Mesodermal cell (in vitro differentiated cells): ENCODE measurements around the gene KISS1R. TPM values are rescaled to one million over a fixed set of nuclear protein-coding genes. Genes with fewer than 3 reads are reported as not detected.
A peak's percentile ranks its signal among the peaks of the same experiment; 100 is the strongest.

ENCODE experiments used
- H3K27ac ChIP-seq: 2 replicates; pipeline ENCODE4 v1.7.0; 2013; ENCODE audit warnings: mild to moderate bottlenecking, low read depth, low read length, moderate library complexity; ENCODE audit not compliant: severe bottlenecking
- H3K36me3 ChIP-seq: 2 replicates; pipeline ENCODE4 v1.7.1; 2013; ENCODE audit warnings: mild to moderate bottlenecking, low read length, moderate library complexity; ENCODE audit not compliant: control insufficient read depth, insufficient read depth
- H3K4me1 ChIP-seq: one replicate; pipeline ENCODE4 v1.7.1; 2013; ENCODE audit warnings: mild to moderate bottlenecking, low read length; ENCODE audit not compliant: insufficient read depth, control insufficient read depth, poor library complexity, severe bottlenecking
- H3K4me3 ChIP-seq: 2 replicates; pipeline ENCODE4 v1.7.0; 2013; ENCODE audit warnings: low read length, control low read depth, mild to moderate bottlenecking; ENCODE audit not compliant: insufficient read depth, poor library complexity, severe bottlenecking; ENCODE audit errors: extremely low read depth
- H3K9me3 ChIP-seq: 2 replicates; pipeline ENCODE4 v1.7.1; 2013; ENCODE audit warnings: mild to moderate bottlenecking, low read length, moderate library complexity; ENCODE audit not compliant: control insufficient read depth
- WGBS, 2 experiments: methylation state at CpG; one replicate each; pipeline ENCODE4 v1.1.5; 2013; ENCODE audit warnings: missing lambda C conversion rate in 2 of 2; ENCODE audit not compliant: insufficient coverage in 2 of 2; 5-methylcytosine and 5-hydroxymethylcytosine counted together
- polyA plus RNA-seq, 2 experiments: library from polyadenylated mRNA; stranded (reverse); fragments of 50-300 nt; gene quantifications; one replicate each; pipeline ENCODE4 v1.2.3, GENCODE V29; 2013

The KISS1R gene
- polyA plus RNA-seq (2013, experiment 1 of 2), result not detected
- polyA plus RNA-seq (2013, experiment 2 of 2), result not detected

DNA sequence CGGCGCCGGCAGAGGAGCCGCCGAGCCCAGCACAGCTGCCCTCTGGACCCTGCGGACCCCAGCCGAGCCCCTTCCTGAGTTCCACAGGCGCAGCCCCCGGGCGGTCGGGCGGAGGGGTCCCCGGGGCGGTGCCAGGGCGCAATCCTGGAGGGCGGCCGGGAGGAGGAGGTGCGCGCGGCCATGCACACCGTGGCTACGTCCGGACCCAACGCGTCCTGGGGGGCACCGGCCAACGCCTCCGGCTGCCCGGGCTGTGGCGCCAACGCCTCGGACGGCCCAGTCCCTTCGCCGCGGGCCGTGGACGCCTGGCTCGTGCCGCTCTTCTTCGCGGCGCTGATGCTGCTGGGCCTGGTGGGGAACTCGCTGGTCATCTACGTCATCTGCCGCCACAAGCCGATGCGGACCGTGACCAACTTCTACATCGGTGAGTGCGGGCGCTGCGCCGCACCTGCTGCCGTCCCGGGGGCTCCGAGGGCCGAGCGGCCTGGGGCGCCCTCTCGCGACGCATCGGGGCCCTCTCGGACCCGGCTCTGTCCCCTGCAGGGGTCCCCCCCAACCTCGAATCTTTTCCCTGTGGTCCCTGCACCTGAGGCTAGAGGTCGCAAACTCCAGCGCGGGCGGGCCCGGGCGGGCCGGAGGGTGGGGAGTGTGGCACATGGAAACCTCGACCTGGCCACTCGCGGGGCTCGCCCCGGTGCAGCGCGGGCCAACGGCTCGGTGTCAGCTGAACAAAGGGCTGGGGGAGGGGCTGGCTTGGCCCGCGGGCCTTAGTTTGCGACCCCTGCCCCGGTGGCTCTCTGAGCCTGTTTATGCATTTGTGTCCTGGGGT, at the start of gene KISS1R:
Gene KISS1R, plus strand, starts transcription at position 11 of the 829 bp plus-strand sequence. Its CDS starts 170 bp downstream, at position 181.
- Histone ChIP-seq H3K4me1 (no peaks in the 10 kb centered on the region), H3K4me3 (peak within 1 kb of the TSS; percentile 29), H3K36me3 (no peaks in the 10 kb centered on the region), H3K27ac (no peak within 1 kb of the TSS), H3K9me3 (no peaks in the 10 kb centered on the region)
- WGBS, 2 experiments, result 0% methylated on average over 81 to 82 of the region's 87 CpGs

DNA sequence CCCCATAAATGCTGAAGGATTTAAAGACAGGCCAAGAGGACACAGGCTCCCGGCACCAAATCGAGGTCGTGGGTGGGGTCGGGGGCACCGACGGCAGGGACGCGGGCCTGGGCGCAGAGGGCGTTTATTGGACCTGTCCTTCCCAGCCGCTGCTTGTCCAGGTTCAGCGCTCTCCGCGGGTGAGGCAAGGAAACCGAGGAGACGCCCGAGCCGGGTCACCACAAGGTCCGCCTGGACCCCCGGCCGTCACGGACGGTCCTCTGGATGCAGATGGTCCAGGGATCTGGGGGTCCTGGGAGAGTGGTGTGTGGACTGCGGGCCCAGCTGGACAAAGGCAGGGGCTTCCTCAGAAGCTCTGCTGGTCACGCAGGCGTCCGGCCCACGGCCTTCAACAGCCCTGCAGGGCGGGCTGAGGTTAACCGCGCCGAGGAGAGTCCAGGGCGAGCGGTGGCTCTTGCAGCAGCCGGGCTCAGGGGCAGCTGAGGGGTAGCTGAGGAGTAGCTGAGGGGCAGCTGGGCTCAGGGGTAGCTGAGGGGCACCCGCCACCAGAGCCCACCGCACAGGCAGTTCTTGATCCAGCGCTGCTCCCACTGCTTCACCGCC, 49.2 kb upstream of the KISS1R start:
- Histone ChIP-seq H3K9me3 (no peaks in the 10 kb centered on the region), H3K36me3 (peaks cover 31% of the 10 kb centered on the region), H3K4me3 (no peak overlapping the region), H3K4me1 (peaks cover 10% of the 10 kb centered on the region), H3K27ac (no peak overlapping the region)
- WGBS, 2 experiments, result 93 to 97% methylated on average over 30 to 38 of the region's 39 CpGs

DNA sequence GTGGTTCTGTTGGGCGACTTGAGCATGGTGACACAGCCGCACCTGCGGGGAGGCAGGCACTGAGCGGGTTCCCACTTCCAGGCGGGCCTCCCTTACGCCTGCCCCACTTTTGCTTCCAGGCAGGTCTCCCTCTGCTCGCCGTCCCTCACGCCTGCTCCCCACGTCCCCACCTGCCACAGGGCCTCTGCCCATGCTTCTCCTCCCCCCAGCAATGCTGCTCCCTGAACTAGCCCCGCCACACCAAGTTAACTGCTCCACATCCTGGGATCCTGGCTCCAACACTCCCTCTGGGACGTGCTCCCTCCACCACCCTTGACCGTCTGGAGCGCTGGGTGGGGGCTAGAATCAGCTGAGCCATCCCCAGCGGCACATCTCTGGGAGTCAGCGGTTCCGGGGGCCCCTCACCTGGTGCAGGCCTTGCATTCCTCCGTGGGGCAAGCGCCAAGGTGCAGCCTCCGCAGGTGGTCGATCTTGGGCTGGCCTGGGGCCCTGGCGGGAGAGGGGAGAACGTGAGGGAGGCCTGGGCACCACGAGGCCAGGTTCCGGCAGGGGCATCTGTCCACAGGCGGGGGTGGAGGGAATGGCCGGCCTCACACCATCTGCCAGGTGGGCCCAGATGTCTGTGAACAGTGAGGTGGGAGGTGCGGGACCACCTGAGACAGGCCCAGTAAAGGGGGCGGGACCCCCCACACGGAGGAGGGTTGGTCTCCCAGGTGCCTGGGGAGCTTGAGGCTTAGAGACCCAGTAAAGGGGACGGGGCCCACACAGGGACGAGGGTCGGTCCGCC, 48.5 kb upstream of the KISS1R start:
- no peak overlapping the region for H3K4me3 ChIP-seq
- 93 to 95% methylated on average over 30 to 32 of the region's 34 CpGs for WGBS, 2 experiments
- no peaks in the 10 kb centered on the region for H3K9me3 ChIP-seq
- H3K27ac ChIP-seq, result no peak overlapping the region
- peaks cover 10% of the 10 kb centered on the region for H3K4me1 ChIP-seq
- peaks cover 36% of the 10 kb centered on the region for H3K36me3 ChIP-seq

DNA sequence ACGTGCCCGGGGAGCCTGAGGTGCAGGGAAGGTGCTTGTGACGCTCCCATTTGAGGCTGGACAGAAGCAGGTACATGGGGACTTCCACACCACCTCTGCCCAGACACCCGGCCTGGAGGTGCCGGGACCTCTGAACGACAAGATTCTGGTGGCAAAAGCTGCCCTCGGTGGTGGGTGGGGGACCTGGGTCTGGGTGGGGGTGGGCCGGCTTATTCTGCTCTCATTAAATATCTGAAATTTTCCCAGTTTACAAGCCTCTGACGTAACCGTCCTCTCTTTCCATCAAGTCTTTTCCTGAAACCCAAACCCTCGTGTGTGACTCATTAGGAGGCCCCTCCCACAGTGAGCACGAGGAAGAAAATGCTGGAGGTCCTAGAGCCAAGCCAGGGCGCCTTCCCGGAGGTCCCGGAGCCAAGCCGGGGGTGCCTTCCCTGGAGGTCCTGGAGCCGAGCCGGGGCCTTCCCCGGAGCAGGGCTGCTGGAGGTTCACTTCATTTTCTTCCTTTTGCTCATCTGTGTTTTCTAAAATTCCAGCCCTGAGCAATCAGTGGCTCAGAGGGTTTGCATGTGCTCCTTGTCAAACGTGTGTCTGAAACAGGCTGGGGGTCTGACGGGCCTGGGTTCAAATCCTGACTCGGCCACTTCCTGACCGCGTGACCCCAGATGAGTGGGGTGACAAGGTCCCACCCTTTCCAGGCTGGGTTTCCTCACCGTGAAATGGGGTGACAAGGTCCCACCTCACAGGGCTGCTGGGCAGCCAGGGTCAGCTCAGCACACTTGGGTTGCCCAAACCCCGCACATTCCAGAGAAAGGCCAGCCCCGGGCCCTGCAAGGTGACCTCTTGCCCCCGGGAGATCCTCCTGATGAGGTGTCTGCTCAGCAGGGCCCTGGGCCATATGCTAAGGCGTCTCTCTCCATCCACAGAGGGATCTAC, 47.6 kb upstream of the KISS1R start:
- peaks cover 40% of the 10 kb centered on the region for H3K36me3 ChIP-seq
- H3K4me1 ChIP-seq, result peaks cover 10% of the 10 kb centered on the region
- H3K4me3 ChIP-seq, result no peak overlapping the region
- H3K9me3 ChIP-seq, result no peaks in the 10 kb centered on the region
- WGBS, 2 experiments, result 83 to 84% methylated on average over 19 to 25 of the region's 29 CpGs
- peak overlapping the region; percentile 45 for H3K27ac ChIP-seq

DNA sequence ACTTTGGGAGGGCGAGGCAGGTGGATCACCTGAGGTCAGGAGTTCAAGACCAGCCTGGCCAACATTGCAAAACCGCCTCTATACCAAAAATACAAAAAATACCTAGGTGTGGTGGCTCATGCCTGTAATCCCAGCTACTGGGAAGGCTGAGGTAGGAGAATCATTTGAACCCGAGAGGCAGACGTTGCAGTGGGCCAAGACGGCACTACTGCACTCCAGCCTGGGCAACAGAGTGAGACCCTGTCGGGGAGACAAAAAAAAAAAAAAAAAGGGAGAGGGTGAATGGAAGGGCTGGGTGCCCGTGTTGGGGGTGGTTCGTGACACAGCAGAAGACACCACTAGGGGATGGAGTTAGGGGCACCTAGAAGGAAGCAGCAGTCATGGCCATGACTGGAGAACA, 46.8 kb upstream of the KISS1R start:
- Histone ChIP-seq H3K27ac (no peak overlapping the region), H3K36me3 (peaks cover 42% of the 10 kb centered on the region), H3K9me3 (no peaks in the 10 kb centered on the region), H3K4me3 (no peak overlapping the region), H3K4me1 (peaks cover 10% of the 10 kb centered on the region)
- WGBS, 2 experiments, result 92 to 97% methylated on average over 5 to 7 of the region's 8 CpGs

DNA sequence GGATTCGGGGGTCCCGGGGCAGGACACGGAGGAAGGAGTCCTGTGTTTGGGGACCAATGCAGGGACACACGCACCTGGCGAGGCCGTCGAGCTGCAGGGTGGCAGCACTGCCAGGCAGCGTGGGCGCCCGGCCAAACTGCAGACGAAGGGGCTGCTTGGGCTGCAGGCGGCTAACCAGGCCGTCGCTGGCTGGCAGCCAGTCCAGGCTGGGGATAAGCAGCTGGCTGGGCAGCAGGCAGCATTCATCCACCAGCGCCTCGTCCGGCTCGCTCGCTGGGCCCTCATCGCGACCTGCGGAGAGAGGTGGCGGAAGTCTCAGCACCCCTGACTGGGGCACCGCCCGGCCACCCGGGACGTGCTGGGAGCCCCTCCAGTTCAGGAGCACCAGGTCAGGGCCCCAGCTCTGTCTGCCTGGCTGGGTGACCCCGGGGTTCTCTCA, 46.2 kb upstream of the KISS1R start:
- H3K4me3 ChIP-seq, result no peak overlapping the region
- peaks cover 49% of the 10 kb centered on the region for H3K36me3 ChIP-seq
- H3K27ac ChIP-seq, result no peak overlapping the region
- H3K9me3 ChIP-seq, result no peaks in the 10 kb centered on the region
- peaks cover 10% of the 10 kb centered on the region for H3K4me1 ChIP-seq
- 91 to 93% methylated on average over 28 of the region's 28 CpGs for WGBS, 2 experiments

DNA sequence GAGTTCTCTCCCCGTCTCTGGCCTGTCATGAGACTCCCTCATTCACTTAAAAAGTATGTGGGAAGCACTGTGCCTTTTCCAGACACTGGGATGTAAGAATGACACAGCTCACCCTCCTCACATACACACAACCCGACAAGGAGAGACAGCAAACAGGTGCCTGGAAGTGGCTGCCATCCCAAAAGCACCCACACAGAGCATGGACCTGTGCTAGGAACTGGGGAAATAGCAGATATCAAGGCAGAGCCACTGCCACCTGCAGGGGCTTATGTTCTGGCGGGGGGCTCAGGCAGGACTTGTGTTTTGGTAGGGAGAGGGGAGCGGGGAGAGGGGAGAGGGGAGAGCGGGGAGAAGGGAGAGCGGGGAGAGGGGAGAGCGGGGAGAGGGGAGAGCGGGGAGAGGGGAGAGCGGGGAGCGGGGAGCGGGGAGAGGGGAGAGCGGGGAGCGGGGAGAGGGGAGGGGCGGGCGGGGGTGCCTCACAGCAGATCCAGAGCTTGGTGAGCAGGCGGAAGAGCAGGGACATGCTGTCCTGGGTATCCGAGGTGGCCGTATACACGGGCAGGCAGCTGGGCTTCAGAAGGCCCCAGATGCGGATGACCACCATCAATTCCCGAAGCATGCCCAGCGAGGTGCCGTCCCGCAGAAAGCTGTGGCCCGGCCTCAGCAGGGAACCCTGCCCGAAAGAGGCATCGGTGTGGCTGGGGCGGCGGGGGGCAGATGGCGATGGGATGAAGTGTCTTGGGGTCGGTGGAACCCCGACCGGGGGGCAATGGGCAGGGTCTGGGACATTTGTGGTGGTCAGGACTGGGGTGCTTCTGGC, 45.5 kb upstream of the KISS1R start:
- H3K4me3 ChIP-seq, result no peak overlapping the region
- WGBS, 2 experiments, result 40 to 73% methylated on average over 11 to 17 of the region's 33 CpGs
- peaks cover 54% of the 10 kb centered on the region for H3K36me3 ChIP-seq
- peaks cover 10% of the 10 kb centered on the region for H3K4me1 ChIP-seq
- peak overlapping the region; percentile 29 for H3K27ac ChIP-seq
- H3K9me3 ChIP-seq, result no peaks in the 10 kb centered on the region

DNA sequence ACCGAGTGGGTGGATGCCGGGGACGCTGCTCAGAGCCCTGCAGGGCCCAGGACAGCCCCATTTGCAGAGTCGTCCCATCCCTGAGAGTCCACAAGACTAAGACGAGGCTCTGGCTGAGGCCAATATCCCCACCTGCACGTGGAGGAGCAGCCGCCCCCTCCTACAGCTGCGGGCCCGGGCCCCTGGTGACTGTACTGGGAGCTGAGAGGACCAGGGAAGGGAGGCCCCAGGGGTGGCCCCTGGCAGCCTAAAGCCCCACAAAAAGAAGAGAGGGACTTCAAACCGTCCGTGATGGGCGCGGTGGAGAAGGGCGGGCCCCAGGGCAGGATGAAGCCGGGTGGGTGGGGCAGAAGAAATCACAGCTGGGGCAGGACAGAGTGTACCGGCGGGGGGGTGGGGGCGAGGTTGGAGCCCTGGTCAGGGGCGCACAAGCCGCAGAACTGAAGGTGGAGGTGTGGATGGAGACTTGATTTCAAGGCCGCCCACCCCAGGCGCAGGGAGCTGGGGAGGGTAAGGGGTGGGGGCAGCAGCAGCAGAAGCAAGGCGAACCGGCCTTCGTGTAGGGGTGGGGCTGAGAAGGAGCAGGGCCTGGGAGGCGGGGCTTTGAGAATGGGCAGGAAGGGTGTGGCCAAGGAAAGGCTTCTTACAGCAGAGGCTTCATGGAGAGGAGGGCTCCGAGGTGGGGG, 44.7 kb upstream of the KISS1R start:
- peaks cover 10% of the 10 kb centered on the region for H3K4me1 ChIP-seq
- no peaks in the 10 kb centered on the region for H3K9me3 ChIP-seq
- H3K4me3 ChIP-seq, result no peak overlapping the region
- H3K27ac ChIP-seq, result peak overlapping the region; percentile 29
- peaks cover 57% of the 10 kb centered on the region for H3K36me3 ChIP-seq
- WGBS, 2 experiments, result 52 to 55% methylated on average over 16 to 20 of the region's 27 CpGs

DNA sequence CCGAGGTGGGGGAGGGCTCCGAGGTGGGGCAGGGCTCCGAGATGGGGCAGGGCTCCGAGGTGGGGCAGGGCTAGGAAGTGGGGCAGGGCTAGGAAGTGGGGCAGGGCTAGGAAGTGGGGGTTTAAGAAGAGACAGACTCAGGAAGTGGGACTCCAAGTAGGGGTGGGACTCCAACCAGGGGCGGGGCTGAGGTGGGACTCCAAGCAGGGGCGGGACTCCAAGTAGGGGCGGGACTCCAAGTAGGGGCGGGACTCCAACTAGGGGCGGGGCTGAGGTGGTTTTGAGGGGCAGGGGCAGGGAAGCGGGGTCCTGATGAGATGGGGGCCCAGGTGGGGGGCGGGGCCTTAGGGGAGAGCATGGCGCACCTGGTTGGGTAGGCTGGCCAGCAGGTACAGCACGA, 44.0 kb upstream of the KISS1R start:
- Histone ChIP-seq H3K9me3 (no peaks in the 10 kb centered on the region), H3K4me3 (no peak overlapping the region), H3K36me3 (peaks cover 54% of the 10 kb centered on the region), H3K27ac (no peak overlapping the region), H3K4me1 (peaks cover 10% of the 10 kb centered on the region)
- WGBS, 2 experiments, result 84 to 94% methylated on average over 4 to 5 of the region's 13 CpGs
